ENCODE results near the gene OLFML2A.

- TF ChIP-seq POLR2AphosphoS5 (IDR thresholded peaks at IDR 0.05; ENCODE audit: low read depth) (no peak), SPI1 (IDR thresholded peaks at IDR 0.05; ENCODE audit: borderline replicate concordance, low read depth) (no peak), CTCF (IDR thresholded peaks at IDR 0.05; ENCODE audit: insufficient read depth, low read length) (no peak)
Observed at GRCh38 chr9:124839612-124840299, 62.8 kb downstream of the OLFML2A start.

All from HL-60 (cell line).